GM13976 (cell line): ENCODE data around the gene FKBP1A.
A peak's percentile ranks its signal among the peaks of the same experiment; 100 is the strongest.

Source experiments
- DNase-seq: peaks from one replicate; pipeline ENCODE4 v3.0.0; 2012; ENCODE audit warnings: low spot score
- in situ Hi-C: fragments of 300-500 bp; cut with MboI; formaldehyde crosslinking; loops from one replicate; pipeline ENCODE4 v1.12.0; 2022; ENCODE audit warnings: low sequenced_read_pairs, mixed read lengths, inconsistent platforms; ENCODE audit not compliant: unreplicated experiment
- TF ChIP-seq, protein P1 (sequence below): IDR thresholded peaks from 2 replicates; pipeline ENCODE4 v1.5.1; 2012; ENCODE audit warnings: borderline replicate concordance, mild to moderate bottlenecking; ENCODE audit not compliant: insufficient read depth; ENCODE audit errors: extremely low read depth, missing control alignments, control extremely low read depth

Gene FKBP1A

DNA sequence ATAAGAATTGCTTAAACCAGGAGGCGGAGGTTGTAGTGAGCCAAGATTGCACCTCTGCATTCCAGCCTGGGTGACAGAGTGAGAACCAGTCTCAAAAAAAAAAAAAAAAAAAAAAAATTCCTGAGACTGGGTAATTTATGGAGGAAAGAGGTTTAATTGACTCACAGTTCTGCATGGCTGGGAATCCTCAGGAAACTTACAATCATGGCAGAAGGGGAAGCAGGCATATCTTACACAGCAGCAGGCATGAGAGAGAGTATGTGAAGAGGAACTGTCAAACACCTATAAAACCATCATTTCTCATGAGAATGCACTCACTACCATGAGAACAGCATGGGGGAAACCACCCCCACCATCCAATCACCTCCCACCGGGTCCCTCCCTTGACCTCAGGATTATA, 1.8 kb upstream of the FKBP1A start:
- DNase-seq: no peak
- TF ChIP-seq, protein P1, sequence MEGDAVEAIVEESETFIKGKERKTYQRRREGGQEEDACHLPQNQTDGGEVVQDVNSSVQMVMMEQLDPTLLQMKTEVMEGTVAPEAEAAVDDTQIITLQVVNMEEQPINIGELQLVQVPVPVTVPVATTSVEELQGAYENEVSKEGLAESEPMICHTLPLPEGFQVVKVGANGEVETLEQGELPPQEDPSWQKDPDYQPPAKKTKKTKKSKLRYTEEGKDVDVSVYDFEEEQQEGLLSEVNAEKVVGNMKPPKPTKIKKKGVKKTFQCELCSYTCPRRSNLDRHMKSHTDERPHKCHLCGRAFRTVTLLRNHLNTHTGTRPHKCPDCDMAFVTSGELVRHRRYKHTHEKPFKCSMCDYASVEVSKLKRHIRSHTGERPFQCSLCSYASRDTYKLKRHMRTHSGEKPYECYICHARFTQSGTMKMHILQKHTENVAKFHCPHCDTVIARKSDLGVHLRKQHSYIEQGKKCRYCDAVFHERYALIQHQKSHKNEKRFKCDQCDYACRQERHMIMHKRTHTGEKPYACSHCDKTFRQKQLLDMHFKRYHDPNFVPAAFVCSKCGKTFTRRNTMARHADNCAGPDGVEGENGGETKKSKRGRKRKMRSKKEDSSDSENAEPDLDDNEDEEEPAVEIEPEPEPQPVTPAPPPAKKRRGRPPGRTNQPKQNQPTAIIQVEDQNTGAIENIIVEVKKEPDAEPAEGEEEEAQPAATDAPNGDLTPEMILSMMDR: no peak

DNA sequence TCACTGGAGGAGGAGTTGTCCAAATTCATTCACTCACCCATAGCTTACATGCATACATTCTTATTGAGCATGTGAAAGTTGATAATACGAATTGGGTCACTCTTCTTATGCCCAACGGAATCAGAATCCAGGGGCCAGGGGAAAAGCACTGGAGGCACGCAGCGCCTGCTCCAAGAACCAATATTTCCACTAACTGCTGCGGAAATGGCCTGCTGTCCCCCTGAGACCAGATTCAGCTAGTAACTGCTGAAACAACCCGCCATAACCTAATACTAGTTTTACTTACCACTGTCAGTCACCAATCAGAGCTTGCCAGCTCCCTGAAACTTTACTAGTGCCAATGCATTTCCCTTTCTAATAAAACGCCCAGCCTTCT, 641 bp upstream of the FKBP1A start:
- in situ Hi-C loops: no loop called here
- no peak for DNase-seq
- TF ChIP-seq, protein P1: no peak

More for the DNA sequence above, 1.8 kb upstream of the FKBP1A start:
- in situ Hi-C loops: no loop called here

DNA sequence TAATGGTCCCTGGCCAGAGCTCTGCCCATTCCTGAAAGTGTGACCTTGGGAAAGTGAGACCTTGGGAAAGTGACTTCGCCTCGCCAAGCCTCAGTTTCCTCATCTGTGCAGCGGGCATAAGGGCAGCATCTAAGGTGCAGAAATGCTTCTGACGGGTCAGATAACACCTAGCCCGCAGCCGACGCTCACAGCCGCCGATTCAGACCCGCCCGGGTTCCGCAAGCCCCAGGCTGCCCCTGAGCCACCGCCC, 486 bp downstream of the FKBP1A start:
- TF ChIP-seq, protein P1: no peak
- in situ Hi-C loops: no loop called here
- DNase-seq: no peak

DNA sequence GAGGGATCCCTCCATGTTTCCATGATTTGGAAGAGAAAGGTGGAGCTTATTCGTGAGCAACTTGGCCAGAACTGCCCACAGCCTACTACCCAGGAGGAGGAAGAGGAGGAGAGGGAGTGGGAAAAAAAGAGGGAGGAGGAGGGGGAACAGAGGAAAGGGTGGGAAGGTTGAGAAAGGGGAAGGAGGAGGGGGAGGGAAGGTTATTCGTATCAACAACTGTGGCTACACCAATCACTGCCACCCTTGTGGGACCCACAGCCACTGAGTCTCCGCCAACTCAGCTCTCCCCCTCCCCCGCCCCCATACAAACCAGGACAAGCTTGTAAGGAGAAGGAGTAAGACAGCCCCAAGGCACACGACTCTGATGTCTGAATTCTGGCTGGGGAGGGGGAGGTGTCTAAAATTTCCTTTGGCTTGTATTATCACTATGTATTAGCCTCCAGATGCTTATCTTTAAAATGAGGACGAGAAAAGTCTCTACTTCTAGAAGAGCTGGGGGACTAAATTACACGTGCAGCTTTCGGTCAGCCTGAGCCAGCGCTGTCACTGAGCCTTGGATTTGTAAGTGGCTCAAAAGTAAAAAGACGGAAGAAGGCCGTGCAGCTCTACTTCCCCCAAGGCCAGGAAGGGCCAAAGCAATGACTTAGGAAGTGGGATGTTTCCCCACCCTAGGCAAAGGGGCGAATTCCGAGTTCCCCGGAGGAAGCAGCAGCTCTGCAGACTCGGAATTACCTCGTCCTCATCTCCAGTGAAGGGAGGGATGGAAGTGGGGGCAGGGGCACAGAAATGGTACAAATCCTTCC, 1.0 kb downstream of the FKBP1A start:
- TF ChIP-seq, protein P1: no peak
- in situ Hi-C loops: no loop called here
- DNase-seq: peak; percentile 23

DNA sequence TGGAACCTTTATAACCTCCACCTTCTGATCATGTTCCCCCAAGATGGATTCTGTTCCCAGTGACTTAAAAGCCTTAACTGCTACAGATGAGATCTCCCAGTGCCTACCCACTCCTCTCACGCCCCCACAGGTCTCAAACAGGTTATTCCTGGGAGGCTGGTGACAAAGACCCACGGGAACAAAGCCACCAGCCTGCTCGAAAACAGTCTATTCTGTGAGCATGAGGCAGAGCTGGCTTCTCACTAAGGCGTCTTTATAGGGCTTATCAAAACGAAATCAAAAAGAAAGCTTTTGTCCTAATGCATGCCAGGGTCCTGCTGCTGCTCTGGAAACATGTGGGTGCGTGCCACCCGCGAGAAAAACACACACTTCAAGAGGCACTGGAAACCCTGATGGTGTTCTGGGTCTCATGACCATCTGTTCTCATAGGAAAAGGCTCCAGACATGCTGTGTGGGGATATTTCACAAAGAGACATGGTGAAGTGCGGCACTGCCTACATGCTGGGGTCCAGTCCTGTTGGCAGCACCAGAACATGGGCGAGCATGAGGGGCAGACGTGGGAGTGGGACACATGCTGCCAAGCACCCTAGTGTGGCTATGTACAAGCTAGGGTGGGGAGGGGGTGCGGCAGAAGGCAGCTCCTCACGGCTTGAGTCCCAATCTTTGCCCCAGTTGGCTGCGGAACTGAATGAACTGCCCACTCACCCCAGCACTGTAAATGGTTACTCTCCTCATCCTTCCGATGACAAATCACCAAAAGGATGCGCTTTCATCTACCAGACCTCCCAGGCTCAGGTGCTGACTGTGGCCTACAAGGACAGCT, 2.1 kb downstream of the FKBP1A start:
- in situ Hi-C loops: no loop called here
- TF ChIP-seq, protein P1: no peak
- no peak for DNase-seq

DNA sequence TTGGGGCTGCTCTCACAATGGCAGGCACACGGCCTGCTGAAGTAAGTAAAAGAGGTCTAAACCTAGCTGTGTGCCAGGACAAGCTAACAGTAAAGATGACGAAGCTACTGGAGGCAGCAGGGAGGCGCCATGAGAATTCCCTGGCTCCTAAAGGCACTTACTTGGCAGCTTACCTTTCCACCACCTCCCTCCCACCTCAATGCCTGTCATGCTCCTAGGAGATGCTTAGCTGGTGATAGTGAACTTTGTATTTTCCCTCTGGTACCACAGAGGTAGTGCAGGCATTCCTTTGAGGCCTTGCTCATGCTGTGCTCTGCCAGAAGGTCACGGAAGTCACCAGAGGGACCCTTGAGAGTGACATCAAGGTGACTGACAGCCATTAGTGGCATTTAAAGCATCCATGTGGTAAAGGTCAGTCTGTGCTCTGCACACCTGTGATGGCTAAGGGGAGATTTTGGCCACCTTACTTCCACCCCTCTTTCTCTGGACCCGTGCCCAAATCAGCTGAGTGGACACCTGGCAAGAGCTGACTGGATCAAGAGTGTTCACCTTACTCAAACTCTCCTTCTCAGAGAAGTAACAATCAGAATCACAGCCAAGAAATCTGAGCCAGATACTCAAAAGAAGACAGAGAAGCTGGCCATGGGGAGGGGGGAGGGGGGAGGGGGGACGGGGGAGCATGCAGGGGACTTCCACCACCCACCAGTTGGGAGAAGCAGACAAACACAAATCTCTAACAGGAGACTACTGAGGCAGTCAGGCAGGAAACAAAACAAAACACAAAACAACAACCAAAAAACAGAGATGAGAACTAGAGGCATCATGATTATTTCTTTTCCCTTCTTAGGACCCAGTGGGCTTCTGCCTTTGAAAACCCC, 2.9 kb downstream of the FKBP1A start:
- TF ChIP-seq, protein P1: no peak
- in situ Hi-C loops: no loop called here
- peak; percentile 31 for DNase-seq
